HG02885 (cell line): ENCODE data around the gene C21orf58.
"Not testable (repeated sequence)": the region's sequence is repeated elsewhere in the genome, so short reads cannot be mapped to it uniquely, and the experiment has no call there.

Source experiments
- ATAC-seq: cut with Tn5 transposase; IDR thresholded peaks from one replicate; pipeline ENCODE4 v1.9.1; 2021; ENCODE audit warnings: mild to moderate bottlenecking; ENCODE audit not compliant: unreplicated experiment, poor library complexity

The C21orf58 gene

DNA sequence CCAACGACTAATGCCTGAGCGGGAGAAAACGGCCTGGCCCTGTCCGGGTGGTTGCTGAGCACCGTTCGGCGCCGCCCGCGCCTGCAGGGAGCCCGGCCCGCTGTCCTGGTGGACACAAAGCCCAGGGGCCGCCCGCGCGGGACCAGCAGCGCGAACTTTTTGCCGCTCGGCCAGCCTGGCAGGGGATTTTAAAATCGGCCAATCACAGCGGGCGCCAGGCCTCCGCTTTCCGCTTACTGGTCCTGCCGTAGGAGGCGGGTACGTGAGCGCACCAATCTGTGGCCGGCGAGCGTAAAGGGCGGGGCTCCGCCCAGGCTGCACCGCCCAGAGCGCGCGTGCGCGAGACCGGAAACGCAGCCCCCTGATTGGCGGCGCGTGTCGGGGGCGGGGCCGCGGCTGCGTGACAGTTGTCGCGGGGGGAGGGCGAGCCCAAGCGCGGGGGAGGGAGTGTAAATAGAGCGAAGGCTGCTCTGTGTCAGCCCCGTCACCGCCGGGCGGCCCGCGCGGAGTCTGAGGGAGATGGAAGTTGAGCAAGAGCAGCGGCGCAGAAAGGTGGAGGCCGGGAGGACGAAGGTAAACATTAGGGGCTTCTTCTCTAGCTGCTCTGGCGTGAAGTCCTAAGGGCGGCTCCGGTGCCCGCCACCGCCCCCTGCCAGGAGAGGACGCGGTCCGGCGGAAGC is at the start of gene C21orf58, which contains the start of gene PCNT:
TSS of gene C21orf58 (minus strand) at position 161 of the 680 bp plus-strand sequence. CDS start 1,132 bp downstream, outside the sequence.
TSS of gene PCNT (plus strand) at position 447 of the 680 bp plus-strand sequence. CDS start at position 520, 73 bp downstream.
- peak; percentile 79 for ATAC-seq

DNA sequence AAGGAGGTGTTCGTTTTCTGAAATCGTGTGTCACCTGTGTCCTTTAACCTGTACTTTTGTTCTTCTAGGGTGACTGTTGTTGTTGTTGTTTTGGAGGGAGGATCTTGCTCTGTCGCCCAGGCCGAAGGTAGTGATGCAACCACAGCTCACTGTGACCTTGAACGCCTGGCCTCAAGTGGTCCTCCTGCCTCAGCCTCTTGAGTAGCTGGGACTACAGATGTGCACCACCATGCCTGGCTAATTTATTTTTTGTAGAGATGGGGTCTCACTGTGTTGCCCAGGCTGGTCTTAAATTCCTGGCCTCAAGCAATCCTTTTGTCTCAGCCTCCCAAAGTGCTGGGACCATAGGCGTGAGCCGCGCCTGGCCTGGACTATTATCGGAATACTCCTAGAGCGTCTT is 49.3 kb upstream of the C21orf58 start:
- ATAC-seq, result not testable (repeated sequence)

DNA sequence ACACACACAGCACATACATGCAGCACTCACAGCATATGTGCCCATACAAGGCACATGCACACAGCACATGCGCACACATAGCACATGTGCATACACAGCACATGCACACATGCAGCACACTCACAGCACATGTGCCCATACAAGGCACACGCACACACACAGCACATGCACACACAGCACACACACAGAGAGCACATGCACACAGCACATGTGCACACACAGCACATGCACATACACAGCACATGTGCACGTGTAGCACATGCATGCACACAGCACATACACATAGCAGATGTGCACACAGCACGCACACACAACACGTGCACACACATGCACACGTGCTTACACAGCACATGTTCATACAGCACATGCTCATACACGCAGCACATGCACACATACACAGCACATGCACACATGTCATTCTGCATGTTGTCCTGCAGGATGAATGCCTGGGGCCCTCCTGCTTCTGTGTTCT is 48.4 kb upstream of the C21orf58 start:
- no peak for ATAC-seq

DNA sequence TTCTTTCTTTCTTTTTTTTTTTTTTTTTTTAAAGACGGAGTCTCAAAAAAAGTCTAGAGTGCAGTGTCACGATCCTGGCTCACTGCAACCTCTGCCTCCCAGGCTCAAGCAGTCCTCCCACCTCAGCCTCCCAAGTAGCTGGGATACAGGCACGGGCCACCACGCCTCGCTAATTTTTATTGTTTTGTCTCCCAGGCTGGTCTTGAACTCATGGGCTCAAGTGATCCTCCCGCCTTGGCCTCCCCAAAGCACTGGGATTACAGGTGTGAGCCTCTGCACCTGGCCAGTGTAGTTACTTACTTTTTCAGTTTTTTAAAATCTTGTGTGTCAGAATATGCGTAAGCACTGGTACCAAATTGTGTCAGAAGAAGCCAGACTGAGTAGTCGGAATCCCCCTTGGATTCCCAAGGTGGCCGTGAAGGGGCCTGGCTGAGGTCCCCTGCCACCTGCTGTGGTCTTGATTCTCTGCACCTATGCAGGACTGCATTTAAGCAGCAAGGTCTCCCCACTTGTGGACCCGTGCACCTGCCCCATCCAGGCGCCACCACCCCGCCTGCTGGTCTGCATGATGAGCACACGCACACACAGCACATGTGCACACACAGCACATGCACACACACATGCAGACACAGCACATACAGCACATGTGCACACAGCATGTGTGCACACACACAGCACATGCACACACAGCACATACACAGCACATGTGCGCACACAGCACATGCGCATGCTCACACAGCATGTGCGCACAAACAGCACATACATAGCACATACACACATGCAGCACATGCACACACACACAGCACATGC is 47.7 kb upstream of the C21orf58 start:
- no peak for ATAC-seq

DNA sequence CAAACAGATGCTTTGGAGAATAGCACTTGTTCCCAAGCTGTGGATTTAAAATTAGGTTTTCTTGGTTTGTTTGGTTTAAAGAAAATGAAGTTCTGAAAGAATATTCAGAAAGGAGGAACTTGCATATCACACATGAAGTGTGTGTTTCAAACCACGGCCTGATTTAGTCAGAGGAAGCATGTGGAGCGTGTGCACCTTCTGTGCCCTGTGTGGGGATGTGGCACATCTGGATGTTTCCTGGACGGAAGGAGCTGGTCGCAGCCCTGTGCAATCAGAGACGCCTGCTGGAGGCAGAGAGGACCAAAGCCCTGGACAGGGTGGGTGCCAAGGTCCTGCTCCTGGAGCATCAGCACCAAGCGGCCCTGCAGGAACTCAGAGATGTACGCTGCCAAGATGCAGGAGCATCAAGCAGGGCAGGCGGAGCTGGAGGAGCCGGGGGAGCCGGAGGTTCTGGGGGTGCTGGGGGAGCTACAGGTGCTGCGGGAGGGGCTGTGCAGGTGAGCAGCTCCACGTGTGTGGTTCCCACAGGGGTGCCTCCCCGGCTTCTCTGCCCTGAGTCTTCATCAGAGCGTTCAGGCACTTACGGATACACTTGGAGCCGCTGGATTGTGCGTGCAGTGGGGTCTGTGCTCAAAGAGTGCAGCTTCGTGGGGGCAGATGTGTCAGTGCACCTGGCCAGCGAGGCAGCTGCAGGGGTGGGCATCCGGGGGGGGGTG is 46.0 kb upstream of the C21orf58 start:
- ATAC-seq, result no peak

DNA sequence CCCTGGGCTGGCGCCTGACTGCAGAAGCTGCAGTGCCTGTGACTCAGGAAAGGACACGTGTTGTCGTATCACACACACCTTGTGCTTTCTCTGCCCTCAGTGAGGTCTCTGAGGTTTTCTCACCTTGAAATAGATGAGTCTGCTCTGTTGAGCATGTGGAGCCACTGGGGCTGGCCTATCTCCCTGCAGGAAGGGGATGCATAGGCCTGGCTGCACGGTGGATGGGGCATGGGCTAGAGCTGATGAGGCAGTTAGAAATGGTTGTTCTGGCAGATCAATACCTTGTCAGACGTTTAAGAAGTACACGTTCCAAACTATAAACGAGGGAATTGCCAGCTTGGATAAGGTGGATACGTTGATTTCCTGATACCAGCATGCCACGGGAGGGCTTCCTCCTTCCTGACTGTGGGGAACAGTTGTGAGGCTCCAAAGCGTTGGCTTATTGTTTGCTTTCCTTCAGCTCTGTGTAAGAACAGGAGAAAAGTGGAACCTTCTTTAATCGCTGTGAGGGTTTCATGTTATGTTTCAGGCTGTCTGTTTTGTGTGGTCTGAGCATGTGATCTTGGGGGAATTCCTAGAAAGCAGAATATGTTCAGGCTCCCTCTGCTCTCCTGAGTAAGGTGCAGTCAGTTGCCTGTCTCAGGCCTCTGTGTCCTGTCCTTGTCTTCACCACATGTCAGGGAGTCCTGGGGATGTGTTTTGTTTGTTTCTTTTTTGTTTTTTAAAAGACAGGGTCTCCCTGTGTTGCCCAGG is 45.0 kb upstream of the C21orf58 start:
- no peak for ATAC-seq

DNA sequence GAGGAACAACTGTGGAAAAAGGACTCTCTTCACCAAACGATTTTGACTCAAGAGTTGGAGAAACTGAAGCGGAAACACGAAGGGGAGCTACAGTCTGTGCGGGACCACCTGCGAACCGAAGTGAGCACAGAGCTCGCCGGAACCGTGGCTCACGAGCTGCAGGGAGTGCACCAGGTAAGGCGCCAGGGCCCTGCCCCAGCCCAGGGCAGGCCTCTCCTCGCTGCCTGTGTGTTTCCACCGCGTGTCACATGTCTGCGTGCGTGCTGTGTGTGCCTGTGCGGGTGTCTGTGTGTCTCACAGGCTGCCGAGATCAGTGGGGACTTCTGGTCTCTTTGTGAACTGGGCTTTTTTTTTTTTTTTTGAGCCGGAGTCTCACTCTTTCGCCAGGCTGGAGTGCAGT is 43.3 kb upstream of the C21orf58 start:
- no peak for ATAC-seq

DNA sequence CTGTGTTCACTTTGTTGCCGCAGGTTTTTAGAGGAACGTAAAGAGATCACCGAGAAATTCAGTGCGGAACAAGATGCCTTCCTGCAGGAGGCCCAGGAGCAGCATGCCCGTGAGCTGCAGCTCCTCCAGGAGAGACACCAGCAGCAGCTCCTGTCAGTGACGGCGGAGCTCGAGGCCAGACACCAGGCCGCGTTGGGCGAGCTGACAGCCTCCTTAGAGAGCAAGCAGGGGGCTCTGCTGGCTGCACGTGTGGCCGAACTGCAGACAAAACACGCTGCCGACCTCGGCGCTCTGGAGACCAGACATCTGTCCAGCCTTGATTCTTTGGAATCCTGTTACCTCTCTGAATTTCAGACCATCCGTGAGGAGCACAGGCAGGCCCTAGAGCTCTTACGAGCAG is 42.9 kb upstream of the C21orf58 start:
- no peak for ATAC-seq

DNA sequence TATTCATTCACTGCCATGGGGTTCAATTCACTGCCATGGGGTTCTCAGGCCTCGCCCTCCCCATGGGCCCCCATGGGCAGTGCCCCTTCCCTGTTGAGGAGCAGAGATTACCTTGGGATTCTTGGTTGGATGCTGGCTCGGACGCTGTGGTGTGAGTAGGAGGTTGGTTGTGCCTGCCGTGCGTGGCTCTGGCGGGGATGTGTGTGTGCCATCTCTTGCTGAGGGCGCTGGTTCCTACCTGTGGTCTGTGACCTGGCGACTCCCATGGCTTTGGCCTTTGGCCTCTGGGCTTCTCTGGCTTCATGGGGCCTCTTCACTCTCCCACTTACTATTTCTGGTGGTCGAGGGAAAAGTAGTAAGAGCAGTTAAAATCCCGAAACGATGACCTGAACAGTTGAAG is 42.4 kb upstream of the C21orf58 start:
- no peak for ATAC-seq

DNA sequence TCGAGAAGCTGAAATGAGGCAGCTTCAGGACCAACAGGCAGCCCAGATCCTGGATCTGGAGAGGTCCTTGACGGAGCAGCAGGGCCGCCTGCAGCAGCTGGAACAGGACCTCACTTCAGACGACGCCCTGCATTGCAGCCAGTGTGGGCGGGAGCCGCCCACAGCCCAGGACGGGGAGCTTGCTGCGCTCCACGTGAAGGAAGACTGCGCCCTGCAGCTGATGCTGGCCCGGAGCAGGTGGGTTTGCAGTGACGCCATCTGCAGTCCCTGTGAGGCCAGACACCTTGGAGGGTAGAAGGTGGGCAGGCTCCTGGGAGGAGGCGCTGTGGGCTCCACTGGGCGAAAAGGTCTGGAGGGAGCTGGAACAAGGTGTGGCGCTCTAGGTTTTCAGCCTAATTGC is 40.0 kb upstream of the C21orf58 start:
- no peak for ATAC-seq

DNA sequence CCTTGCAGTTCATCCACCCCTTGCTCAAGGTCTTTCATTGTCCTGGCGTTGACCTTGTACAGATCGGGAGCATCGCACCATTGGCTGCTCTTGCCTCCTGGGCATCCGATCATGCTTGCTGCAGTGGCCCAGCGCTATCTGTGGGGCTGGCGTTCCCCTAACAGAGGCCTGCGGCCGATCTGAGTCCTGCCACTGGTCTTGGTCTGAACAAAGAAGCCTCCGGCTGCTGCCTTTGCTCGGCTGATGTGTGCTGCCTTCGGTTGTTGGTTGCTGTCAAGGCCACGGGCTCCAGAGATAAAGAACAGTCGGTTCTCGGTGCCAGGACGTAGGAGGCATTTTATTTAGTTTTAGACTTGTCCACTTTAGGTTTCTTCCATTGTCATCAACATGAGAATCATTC is 39.3 kb upstream of the C21orf58 start:
- ATAC-seq, result no peak

DNA sequence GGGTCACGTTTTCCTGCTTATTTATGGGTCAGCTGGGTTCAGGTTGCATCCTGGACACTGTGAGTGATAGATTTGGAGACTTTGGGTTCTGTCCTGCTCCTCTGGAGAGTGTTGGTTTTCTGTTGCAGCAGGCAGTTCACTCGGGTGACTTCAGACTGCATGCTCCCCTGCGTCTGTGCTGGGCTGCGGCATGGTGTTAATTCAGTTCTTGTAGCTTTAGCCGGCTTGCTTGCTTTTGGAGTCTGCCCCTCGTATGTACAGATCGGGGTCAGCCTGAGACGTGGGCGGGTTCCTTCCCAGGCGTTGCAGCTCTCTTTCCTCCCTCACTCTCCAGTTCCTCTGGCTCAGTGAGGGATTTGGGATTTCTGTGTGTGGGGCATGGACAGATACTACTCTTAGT is 38.3 kb upstream of the C21orf58 start:
- ATAC-seq, result no peak

DNA sequence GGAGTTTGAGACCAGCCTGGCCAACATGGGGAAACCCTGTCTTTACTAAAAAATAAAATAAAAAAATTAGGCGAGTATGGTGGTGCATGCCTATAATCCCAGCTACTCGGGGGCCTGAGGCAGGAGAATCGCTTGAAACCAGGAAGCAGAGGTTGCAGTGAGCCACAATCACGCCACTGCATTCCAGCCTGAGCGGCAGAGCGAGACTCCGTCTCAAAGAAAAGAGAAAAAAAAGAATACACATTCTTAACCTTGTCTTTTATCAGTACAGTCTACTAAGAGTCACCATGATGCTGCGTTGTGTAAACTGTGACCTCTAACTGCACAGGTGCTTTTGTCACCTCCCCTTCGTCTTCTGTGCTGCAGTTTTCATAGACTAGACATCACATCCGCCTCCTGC is 37.5 kb upstream of the C21orf58 start:
- no peak for ATAC-seq

DNA sequence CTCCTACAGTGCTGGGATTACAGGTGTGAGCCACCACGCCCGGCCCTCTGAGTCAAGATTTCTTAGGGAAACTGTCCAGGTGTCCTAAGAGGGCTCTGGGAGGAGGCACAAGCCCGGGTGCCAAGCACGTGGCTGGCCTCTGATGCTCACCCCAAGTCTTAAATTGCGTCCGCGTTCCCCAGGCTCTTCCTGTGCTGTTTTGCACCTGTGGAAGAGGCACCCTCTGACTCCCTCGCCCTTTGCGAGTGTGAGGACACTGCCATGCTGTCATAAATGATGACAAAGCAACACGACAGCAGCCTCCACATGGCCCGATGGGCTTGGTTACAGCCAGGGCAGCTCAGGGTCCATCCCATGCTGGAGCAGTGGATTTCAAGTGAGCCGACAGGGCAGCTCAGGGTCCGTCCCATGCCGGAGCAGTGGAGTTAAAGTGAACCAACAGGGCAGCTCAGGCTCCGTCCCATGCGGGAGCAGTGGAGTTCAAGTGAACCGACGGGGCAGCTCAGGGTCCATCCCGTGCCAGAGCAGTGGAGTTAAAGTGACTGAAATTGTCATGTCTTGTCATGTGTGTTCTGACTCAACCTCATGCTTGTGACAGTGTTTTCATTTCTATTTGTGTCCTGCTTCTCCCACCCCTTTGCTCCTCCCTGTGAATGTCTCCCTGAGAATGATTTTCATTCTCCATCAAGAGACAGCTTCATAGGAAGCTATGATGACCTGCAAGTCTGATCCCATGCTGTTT is 34.2 kb upstream of the C21orf58 start:
- no peak for ATAC-seq

DNA sequence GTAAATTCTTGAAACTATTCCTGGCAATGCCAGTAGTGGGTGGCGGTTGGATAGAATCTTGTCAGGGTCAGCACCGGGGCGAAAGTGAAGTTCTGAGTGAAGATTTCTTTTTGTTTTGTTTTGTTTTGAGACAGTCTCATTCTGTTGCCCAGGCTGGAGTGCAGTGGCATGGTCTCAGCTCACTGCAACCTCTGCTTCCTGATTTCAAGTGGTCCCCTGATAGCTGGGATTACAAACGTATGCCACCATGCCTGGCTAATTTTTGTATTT is 33.6 kb upstream of the C21orf58 start:
- peak; percentile 31 for ATAC-seq

DNA sequence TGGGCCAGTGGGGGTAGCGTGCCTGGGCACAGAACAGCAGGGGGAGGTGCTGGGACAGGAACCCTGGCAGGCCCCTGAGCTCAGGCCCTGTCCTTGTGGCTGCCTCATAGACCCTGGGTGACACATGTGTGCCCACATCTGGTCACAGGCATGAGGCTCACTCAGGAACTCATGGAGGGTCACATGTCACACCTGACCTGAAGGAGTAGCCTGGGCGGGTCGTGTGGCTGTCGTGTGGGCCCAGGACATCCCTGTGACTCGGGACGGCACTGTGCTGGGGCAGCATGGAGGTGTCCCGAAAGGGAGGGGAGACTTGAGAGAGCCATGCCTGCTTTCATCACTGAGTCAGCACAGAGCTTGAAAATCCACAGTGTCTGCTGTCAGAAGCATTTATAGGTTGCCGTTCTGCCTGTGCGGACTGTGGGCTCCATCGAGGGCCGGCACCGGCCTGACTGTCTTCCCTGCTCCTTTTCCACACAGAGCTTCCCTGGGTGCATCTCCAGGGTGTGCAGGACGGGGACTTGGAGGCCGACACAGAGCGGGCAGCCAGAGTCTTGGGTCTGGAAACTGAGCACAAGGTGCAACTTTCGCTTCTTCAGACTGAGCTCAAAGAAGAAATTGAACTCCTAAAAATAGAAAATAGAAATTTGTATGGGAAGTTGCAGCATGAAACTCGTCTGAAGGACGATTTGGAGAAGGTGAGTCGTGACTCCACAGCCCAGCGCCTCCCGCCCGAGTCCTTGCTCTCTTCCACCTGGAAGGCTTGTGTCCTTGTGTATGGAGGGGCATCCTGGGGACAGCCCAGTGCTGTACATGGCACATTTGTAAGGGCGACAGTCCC is 33.0 kb upstream of the C21orf58 start:
- ATAC-seq, result peak; percentile 45

DNA sequence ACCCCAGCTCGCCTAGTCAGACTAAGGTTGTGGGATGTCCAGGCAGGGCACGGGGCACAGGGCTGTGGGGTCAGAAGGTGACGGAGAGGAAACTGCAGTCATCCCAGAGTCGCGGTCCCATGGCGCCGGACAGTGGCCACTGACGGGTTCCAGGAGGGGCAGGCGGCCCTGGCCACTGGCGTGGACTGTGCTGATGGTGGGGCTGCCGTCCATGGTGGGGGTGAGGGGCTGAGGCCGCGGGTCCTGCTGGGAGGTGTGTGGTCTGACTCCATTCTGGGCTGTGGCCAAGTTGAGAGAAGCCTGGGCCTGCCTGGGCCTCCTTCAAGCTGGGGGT is 32.3 kb upstream of the C21orf58 start:
- ATAC-seq, result no peak

DNA sequence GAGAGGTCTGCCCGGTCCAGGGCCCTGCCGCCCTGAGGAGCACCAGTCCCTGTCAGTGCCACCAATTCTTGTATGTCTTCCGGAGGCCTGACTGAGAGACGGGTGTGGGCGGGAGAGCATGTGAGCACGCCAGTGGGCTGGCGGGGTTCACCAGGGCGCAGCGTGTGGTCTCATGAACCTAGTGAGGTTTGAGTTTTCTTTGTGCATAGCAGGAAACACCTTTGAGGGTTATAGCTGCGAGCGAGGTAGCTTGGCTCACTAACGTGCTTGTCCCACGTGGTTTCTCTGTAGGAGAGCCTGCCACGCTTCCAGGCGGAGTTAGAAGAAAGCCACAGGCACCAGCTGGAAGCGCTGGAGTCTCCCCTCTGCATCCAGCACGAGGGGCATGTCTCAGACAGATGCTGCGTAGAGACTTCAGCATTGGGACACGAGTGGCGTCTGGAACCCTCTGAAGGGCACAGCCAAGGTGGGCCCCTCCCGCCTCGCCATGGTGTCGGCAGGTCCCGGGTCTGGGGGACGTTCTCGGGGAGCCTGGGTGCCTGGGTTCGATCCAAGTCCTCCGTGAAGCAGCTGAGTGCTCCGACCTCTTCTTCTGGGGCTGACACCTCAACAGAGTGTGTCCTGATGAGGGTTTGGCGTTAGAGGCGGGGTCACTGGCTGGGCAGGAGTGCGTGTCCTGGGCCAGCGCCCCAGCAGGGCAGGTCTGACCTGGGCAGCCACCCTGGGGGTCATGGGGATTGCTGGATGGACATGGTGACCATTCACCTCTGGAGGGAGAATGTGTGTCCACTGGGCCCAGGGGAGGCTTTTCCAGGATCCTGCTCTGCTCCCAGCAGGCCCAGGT is 31.7 kb upstream of the C21orf58 start:
- no peak for ATAC-seq
